Osteocyte (in vitro differentiated cells): ENCODE measurements around the gene BOLA1. TPM values are rescaled to one million over a fixed set of nuclear protein-coding genes. Genes with fewer than 3 reads are reported as not detected.

Source experiments
- DNase-seq: peaks from one replicate; pipeline ENCODE4 v3.0.0; 2021; ENCODE audit warnings: mixed read lengths; ENCODE audit not compliant: unreplicated experiment; ENCODE audit errors: extremely low spot score
- H3K27ac Mint-ChIP-seq: one replicate; pipeline ENCODE4 v1.8.0; 2021; ENCODE audit warnings: mild to moderate bottlenecking, mixed read lengths; ENCODE audit not compliant: unreplicated experiment
- H3K27me3 Mint-ChIP-seq: one replicate; pipeline ENCODE4 v1.8.0; 2021; ENCODE audit warnings: mixed read lengths; ENCODE audit not compliant: unreplicated experiment
- H3K36me3 Mint-ChIP-seq: one replicate; pipeline ENCODE4 v1.8.0; 2021; ENCODE audit warnings: mixed read lengths; ENCODE audit not compliant: unreplicated experiment
- H3K4me1 Mint-ChIP-seq: one replicate; pipeline ENCODE4 v1.8.0; 2021; ENCODE audit warnings: mixed read lengths; ENCODE audit not compliant: unreplicated experiment
- H3K4me3 Mint-ChIP-seq: one replicate; pipeline ENCODE4 v1.8.0; 2021; ENCODE audit warnings: mild to moderate bottlenecking, moderate library complexity, mixed read lengths; ENCODE audit not compliant: unreplicated experiment
- H3K9me3 Mint-ChIP-seq: one replicate; pipeline ENCODE4 v1.8.0; 2021; ENCODE audit warnings: mixed read lengths; ENCODE audit not compliant: unreplicated experiment
- CTCF ChIP-seq: fragments of 200-600 bp; sonication (generic); IDR thresholded peaks from 2 replicates; pipeline ENCODE4 v1.5.0; 2021; ENCODE audit warnings: antibody characterized with exemption, mild to moderate bottlenecking, moderate library complexity
- total RNA-seq: library from RNA; stranded (reverse); gene quantifications from 2 replicates; pipeline ENCODE4 v1.2.1, GENCODE V29; 2021

Gene BOLA1
- total RNA-seq, 1 donor from 2014 or later = 13.7 TPM

- TF ChIP-seq CTCF = no peak
- DNase-seq = no peak
- no peak overlapping the region for H3K4me3 Mint-ChIP-seq
- no peaks in the 10 kb centered on the region for H3K9me3 Mint-ChIP-seq
- H3K36me3 Mint-ChIP-seq = peaks cover 17% of the 10 kb centered on the region
- H3K27me3 Mint-ChIP-seq = no peaks in the 10 kb centered on the region
- H3K4me1 Mint-ChIP-seq = peaks cover 40% of the 10 kb centered on the region
- no peak overlapping the region for H3K27ac Mint-ChIP-seq
These were observed 33.1 kb downstream of the BOLA1 start for GRCh38 chr1:149932474-149932873.

- no peak overlapping the region for H3K27ac Mint-ChIP-seq
These were observed 33.8 kb downstream of the BOLA1 start for GRCh38 chr1:149933208-149933607.

GRCh38 chr1:149934356-149934755, 35.0 kb downstream of the BOLA1 start:
- Mint-ChIP-seq H3K4me3 (no peak overlapping the region), H3K27me3 (no peaks in the 10 kb centered on the region), H3K27ac (no peak overlapping the region), H3K4me1 (peaks cover 44% of the 10 kb centered on the region), H3K36me3 (peaks cover 17% of the 10 kb centered on the region), H3K9me3 (no peaks in the 10 kb centered on the region)
- no peak for TF ChIP-seq CTCF
- DNase-seq = no peak

More at GRCh38 chr1:149933208-149933607, 33.8 kb downstream of the BOLA1 start:
- Mint-ChIP-seq H3K4me3 (no peak overlapping the region), H3K4me1 (peaks cover 41% of the 10 kb centered on the region), H3K36me3 (peaks cover 17% of the 10 kb centered on the region), H3K9me3 (no peaks in the 10 kb centered on the region), H3K27me3 (no peaks in the 10 kb centered on the region)
- DNase-seq = no peak
- no peak for TF ChIP-seq CTCF

- no peak for TF ChIP-seq CTCF
- H3K36me3 Mint-ChIP-seq = peaks cover 12% of the 10 kb centered on the region
- DNase-seq = no peak
- peak within 1 kb of the TSS; percentile 86 for H3K4me3 Mint-ChIP-seq
- H3K4me1 Mint-ChIP-seq = peaks cover 51% of the 10 kb centered on the region
- H3K9me3 Mint-ChIP-seq = no peaks in the 10 kb centered on the region
- H3K27ac Mint-ChIP-seq = peak within 1 kb of the TSS; percentile 71
- no peaks in the 10 kb centered on the region for H3K27me3 Mint-ChIP-seq
These were observed 37.0 kb downstream of the BOLA1 start, which contains the start of gene MTMR11 for GRCh38 chr1:149936170-149936991. TSS of gene MTMR11 (minus strand) at chr1:149936879. CDS start at chr1:149936647, 232 bp downstream.

- Mint-ChIP-seq H3K4me1 (peaks cover 47% of the 10 kb centered on the region), H3K27me3 (no peaks in the 10 kb centered on the region), H3K4me3 (peak overlapping the region; percentile 86), H3K9me3 (no peaks in the 10 kb centered on the region), H3K27ac (peak overlapping the region; percentile 71), H3K36me3 (peaks cover 4% of the 10 kb centered on the region)
- no peak for TF ChIP-seq CTCF
- DNase-seq = no peak
These were observed 37.8 kb downstream of the BOLA1 start for GRCh38 chr1:149936992-149937705.
